Muscle of leg (tissue), 11 donors: Measurements from ENCODE around the gene PFDN4. TPM values are rescaled to one million over a fixed set of nuclear protein-coding genes. Genes with fewer than 3 reads are reported as not detected.
"Not testable (repeated sequence)": the region's sequence is repeated elsewhere in the genome, so short reads cannot be mapped to it uniquely, and the experiment has no call there.

ENCODE experiments used
- DNase-seq: peaks from one replicate; pipeline ENCODE4 v3.0.0; 2013
- H3K27ac ChIP-seq: one replicate; pipeline ENCODE4 v1.5.1; 2013; ENCODE audit warnings: mild to moderate bottlenecking, low read length, control low read depth
- H3K27me3 ChIP-seq: one replicate; pipeline ENCODE4 v1.6.1; 2013; ENCODE audit warnings: low read length; ENCODE audit not compliant: control insufficient read depth, insufficient read depth
- H3K36me3 ChIP-seq: one replicate; pipeline ENCODE4 v1.6.1; 2013; ENCODE audit warnings: low read length; ENCODE audit not compliant: control insufficient read depth, insufficient read depth
- H3K4me1 ChIP-seq: one replicate; pipeline ENCODE4 v1.6.1; 2013; ENCODE audit warnings: low read length; ENCODE audit not compliant: control insufficient read depth, insufficient read depth
- H3K4me3 ChIP-seq: one replicate; pipeline ENCODE4 v1.5.1; 2013; ENCODE audit warnings: low read length, control low read depth
- H3K9me3 ChIP-seq: replicated peaks from 2 replicates; pipeline ENCODE4 v1.6.1; 2013; ENCODE audit warnings: low read depth, low read length; ENCODE audit not compliant: control insufficient read depth
- WGBS: methylation state at CpG from one replicate; pipeline ENCODE4 v1.1.5; 2013; ENCODE audit warnings: missing lambda C conversion rate; ENCODE audit not compliant: insufficient coverage; 5-methylcytosine and 5-hydroxymethylcytosine counted together
- polyA plus RNA-seq, 8 donors: library from polyadenylated mRNA; unstranded; fragments of 120-200 nt; gene quantifications; one replicate each; pipeline versions ENCODE4 v1.2.1 to v1.2.3, GENCODE V29; 2013; ENCODE audit warnings: inconsistent platforms in 1 of 8, low replicate concordance in 1 of 8; ENCODE audit not compliant: insufficient read length in 8 of 8, insufficient read depth in 1 of 8
- total RNA-seq: library from RNA; stranded (reverse); fragments of 120-200 nt; gene quantifications from one replicate; pipeline ENCODE4 v1.2.4, GENCODE V29; 2013

The PFDN4 gene
- total and polyA plus RNA-seq, 9 donors: 56.0 to 95.5 (median 60.7) TPM

- Histone ChIP-seq H3K9me3 (no peaks in the 10 kb centered on the region), H3K27me3 (no peaks in the 10 kb centered on the region), H3K27ac (no peak overlapping the region), H3K4me3 (no peak overlapping the region), H3K4me1 (peaks cover 2% of the 10 kb centered on the region), H3K36me3 (peaks cover 10% of the 10 kb centered on the region)
- DNase-seq: no peak
- 55% methylated on average over 12 of the region's 17 CpGs for WGBS
Measured at GRCh38 chr20:54221996-54222890, 14.4 kb downstream of the PFDN4 start.

- no peak overlapping the region for H3K4me3 ChIP-seq
- H3K27ac ChIP-seq: no peak overlapping the region
- no peaks in the 10 kb centered on the region for H3K27me3 ChIP-seq
- no peaks in the 10 kb centered on the region for H3K9me3 ChIP-seq
- 87% methylated on average over 2 of the region's 5 CpGs for WGBS
- no peak for DNase-seq
- H3K36me3 ChIP-seq: peaks cover 7% of the 10 kb centered on the region
- peaks cover 2% of the 10 kb centered on the region for H3K4me1 ChIP-seq
Measured at GRCh38 chr20:54223285-54223684, 15.4 kb downstream of the PFDN4 start.

- no peak for DNase-seq
- H3K27ac ChIP-seq: no peak overlapping the region
- H3K36me3 ChIP-seq: peaks cover 7% of the 10 kb centered on the region
- WGBS: 57% methylated on average over 3 of the region's 4 CpGs
- H3K9me3 ChIP-seq: no peaks in the 10 kb centered on the region
- no peaks in the 10 kb centered on the region for H3K27me3 ChIP-seq
- peaks cover 2% of the 10 kb centered on the region for H3K4me1 ChIP-seq
- H3K4me3 ChIP-seq: no peak overlapping the region
Measured at GRCh38 chr20:54223751-54224150, 15.9 kb downstream of the PFDN4 start.

- not testable (repeated sequence) for H3K4me3 ChIP-seq, H3K27me3 ChIP-seq, H3K9me3 ChIP-seq, H3K36me3 ChIP-seq, H3K27ac ChIP-seq, H3K4me1 ChIP-seq, DNase-seq
- WGBS: 79% methylated on average over 5 of the region's 9 CpGs
Measured at GRCh38 chr20:54224642-54225041, 16.8 kb downstream of the PFDN4 start.

- Histone ChIP-seq H3K36me3 (peaks cover 3% of the 10 kb centered on the region), H3K27me3 (no peaks in the 10 kb centered on the region), H3K4me1 (no peaks in the 10 kb centered on the region), H3K27ac (no peak overlapping the region), H3K9me3 (no peaks in the 10 kb centered on the region), H3K4me3 (no peak overlapping the region)
- no peak for DNase-seq
Measured at GRCh38 chr20:54227241-54227640, 19.4 kb downstream of the PFDN4 start.

- Histone ChIP-seq H3K9me3 (peaks cover 4% of the 10 kb centered on the region), H3K36me3 (peaks cover under 1% of the 10 kb centered on the region), H3K4me1 (no peaks in the 10 kb centered on the region), H3K27ac (no peak overlapping the region), H3K4me3 (no peak overlapping the region), H3K27me3 (no peaks in the 10 kb centered on the region)
- WGBS: 67% methylated on average over 3 of the region's 5 CpGs
- DNase-seq: no peak
Measured at GRCh38 chr20:54227751-54228150, 19.9 kb downstream of the PFDN4 start.

GRCh38 chr20:54228841-54229240 is 21.0 kb downstream of the PFDN4 start:
- Histone ChIP-seq H3K4me3 (no peak overlapping the region), H3K4me1 (no peaks in the 10 kb centered on the region), H3K9me3 (peaks cover 4% of the 10 kb centered on the region), H3K27ac (no peak overlapping the region), H3K27me3 (no peaks in the 10 kb centered on the region), H3K36me3 (no peaks in the 10 kb centered on the region)
- DNase-seq: no peak
- WGBS: no CpG with 5 or more reads among the region's 3 CpGs

GRCh38 chr20:54229566-54230160 is 21.8 kb downstream of the PFDN4 start:
- no CpG with 5 or more reads among the region's 2 CpGs for WGBS
- H3K36me3 ChIP-seq: no peaks in the 10 kb centered on the region
- no peaks in the 10 kb centered on the region for H3K27me3 ChIP-seq
- peaks cover 4% of the 10 kb centered on the region for H3K9me3 ChIP-seq
- no peaks in the 10 kb centered on the region for H3K4me1 ChIP-seq
- H3K27ac ChIP-seq: no peak overlapping the region
- no peak overlapping the region for H3K4me3 ChIP-seq
- DNase-seq: no peak

GRCh38 chr20:54231036-54231435 is 23.1 kb downstream of the PFDN4 start:
- H3K4me1 ChIP-seq: no peaks in the 10 kb centered on the region
- no peak overlapping the region for H3K27ac ChIP-seq
- no peak overlapping the region for H3K4me3 ChIP-seq
- WGBS: 40% methylated on average over 1 of the region's 3 CpGs
- peaks cover 4% of the 10 kb centered on the region for H3K9me3 ChIP-seq
- H3K27me3 ChIP-seq: no peaks in the 10 kb centered on the region
- peak; percentile 29 for DNase-seq
- no peaks in the 10 kb centered on the region for H3K36me3 ChIP-seq

- H3K36me3 ChIP-seq: no peaks in the 10 kb centered on the region
- WGBS: 69% methylated on average over 1 of the region's 2 CpGs
- H3K27me3 ChIP-seq: no peaks in the 10 kb centered on the region
- DNase-seq: no peak
- H3K4me3 ChIP-seq: no peak overlapping the region
- H3K9me3 ChIP-seq: peaks cover 4% of the 10 kb centered on the region
- no peak overlapping the region for H3K27ac ChIP-seq
- H3K4me1 ChIP-seq: no peaks in the 10 kb centered on the region
Measured at GRCh38 chr20:54234991-54235390, 27.1 kb downstream of the PFDN4 start.
